Adipocyte (in vitro differentiated cells): Measurements from ENCODE around the gene TMEM114.

Source experiments
- DNase-seq: peaks from one replicate; pipeline ENCODE4 v3.0.0-alpha.2; 2015; ENCODE audit warnings: low read depth
- H3K27me3 ChIP-seq: replicated peaks from 2 replicates; pipeline ENCODE4 v1.7.0; 2013; ENCODE audit warnings: mild to moderate bottlenecking, low read length, moderate library complexity; ENCODE audit not compliant: control insufficient read depth, insufficient read depth
- H3K36me3 ChIP-seq: 2 replicates; pipeline ENCODE4 v1.7.0; 2013; ENCODE audit warnings: low read length, mild to moderate bottlenecking, moderate library complexity; ENCODE audit not compliant: control insufficient read depth, insufficient read depth, severe bottlenecking
- H3K4me1 ChIP-seq: 2 replicates; pipeline ENCODE4 v1.7.0; 2013; ENCODE audit warnings: mild to moderate bottlenecking, low read length, moderate library complexity; ENCODE audit not compliant: control insufficient read depth, insufficient read depth
- H3K4me3 ChIP-seq: 2 replicates; pipeline ENCODE4 v1.7.0; 2013; ENCODE audit warnings: mild to moderate bottlenecking, low read length, moderate library complexity
- H3K9ac ChIP-seq: 2 replicates; pipeline ENCODE4 v1.7.0; 2013; ENCODE audit warnings: mild to moderate bottlenecking, low read length, moderate library complexity
- H3K9me3 ChIP-seq: 2 replicates; pipeline ENCODE4 v1.7.0; 2013; ENCODE audit warnings: mild to moderate bottlenecking, low read length, moderate library complexity; ENCODE audit not compliant: control insufficient read depth

Gene TMEM114

DNA sequence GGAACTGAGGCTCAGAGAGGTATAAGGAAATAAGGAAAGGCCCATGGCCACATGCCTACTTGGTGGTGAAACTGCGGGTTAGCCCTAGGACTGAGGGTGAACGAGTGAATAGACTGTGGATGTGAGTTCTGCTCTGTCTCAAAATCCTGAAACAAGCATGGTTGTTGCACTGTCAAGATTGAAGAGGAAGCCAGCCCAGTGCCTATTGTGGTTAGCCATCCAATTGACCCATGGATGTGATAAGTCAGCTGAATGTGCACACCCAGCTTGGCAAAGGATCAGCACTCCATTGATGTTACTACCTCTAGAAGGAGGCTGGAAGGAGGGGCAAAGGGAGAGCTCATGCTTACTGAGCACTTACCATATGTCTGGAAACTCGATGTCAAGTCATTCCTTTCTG is 4.5 kb downstream of the TMEM114 start:
- H3K36me3 ChIP-seq: no peaks in the 10 kb centered on the region
- no peak overlapping the region for H3K9ac ChIP-seq
- no peaks in the 10 kb centered on the region for H3K9me3 ChIP-seq
- H3K27me3 ChIP-seq: peaks cover 37% of the 10 kb centered on the region
- no peak overlapping the region for H3K4me3 ChIP-seq
- DNase-seq: no peak
- H3K4me1 ChIP-seq: no peaks in the 10 kb centered on the region

DNA sequence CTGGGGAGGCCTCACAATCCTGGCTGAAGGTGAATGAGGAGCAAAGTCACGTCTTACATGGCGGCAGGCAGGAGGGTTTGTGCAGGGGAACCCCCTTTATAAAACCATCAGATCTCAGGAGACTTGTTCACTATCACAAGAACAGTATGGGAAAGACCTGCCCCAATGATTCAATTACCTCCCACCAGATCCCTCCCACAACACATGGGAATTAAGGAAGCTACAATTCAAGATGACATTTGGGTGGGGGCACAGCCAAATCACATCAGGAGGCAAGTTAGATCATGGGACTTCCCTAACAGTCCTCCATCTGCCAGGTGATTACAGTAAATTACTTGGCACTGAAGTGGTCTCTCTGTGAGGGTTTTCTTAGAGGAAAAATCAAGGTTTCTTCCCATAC is 5.3 kb downstream of the TMEM114 start:
- Histone ChIP-seq H3K4me1 (no peaks in the 10 kb centered on the region), H3K9ac (no peak overlapping the region), H3K27me3 (peaks cover 30% of the 10 kb centered on the region), H3K36me3 (no peaks in the 10 kb centered on the region), H3K9me3 (no peaks in the 10 kb centered on the region), H3K4me3 (no peak overlapping the region)
- no peak for DNase-seq

DNA sequence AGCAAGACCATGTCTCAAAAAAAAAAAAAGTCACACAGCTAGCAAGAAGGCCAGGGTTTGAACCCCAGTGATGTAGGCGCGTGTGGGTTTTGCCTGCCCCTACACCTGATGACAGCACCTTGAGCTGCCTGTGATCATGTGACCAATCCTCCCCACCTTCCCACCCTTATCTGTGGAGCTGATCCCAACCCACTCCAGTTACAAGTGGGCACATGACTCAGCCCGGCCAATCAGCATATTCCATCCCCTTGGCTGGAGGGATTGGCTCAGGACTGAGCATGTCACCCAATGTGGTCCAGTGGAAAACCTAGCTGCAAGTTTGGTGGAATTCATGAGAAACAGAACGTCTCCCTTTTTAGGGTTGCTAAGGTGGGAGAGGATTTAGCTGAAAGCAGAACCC is 6.6 kb downstream of the TMEM114 start:
- H3K4me1 ChIP-seq: no peaks in the 10 kb centered on the region
- H3K9ac ChIP-seq: no peak overlapping the region
- peaks cover 24% of the 10 kb centered on the region for H3K27me3 ChIP-seq
- no peaks in the 10 kb centered on the region for H3K36me3 ChIP-seq
- no peaks in the 10 kb centered on the region for H3K9me3 ChIP-seq
- no peak for DNase-seq
- no peak overlapping the region for H3K4me3 ChIP-seq

DNA sequence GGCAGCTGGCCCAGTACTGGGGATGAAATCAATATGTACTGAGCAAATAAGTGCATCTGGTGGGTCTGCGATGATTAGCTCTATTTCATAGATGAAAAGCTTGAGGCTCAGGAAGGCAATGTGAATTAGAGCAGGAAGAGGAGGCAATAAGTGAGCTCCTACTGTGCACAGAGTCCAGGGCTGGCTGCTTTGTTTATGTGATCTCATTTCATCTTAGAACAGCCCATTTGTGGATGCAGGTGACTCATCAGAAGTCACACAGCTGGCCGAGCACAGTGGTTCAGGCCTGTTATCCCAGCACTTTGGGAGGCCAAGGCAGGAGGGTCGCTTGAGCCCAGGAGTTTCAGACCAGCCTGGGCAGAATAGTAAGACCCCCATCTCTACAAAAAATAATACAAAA is 7.1 kb downstream of the TMEM114 start:
- Histone ChIP-seq H3K9me3 (no peaks in the 10 kb centered on the region), H3K36me3 (no peaks in the 10 kb centered on the region), H3K4me3 (no peak overlapping the region), H3K27me3 (peaks cover 19% of the 10 kb centered on the region), H3K9ac (no peak overlapping the region), H3K4me1 (no peaks in the 10 kb centered on the region)
- DNase-seq: no peak

DNA sequence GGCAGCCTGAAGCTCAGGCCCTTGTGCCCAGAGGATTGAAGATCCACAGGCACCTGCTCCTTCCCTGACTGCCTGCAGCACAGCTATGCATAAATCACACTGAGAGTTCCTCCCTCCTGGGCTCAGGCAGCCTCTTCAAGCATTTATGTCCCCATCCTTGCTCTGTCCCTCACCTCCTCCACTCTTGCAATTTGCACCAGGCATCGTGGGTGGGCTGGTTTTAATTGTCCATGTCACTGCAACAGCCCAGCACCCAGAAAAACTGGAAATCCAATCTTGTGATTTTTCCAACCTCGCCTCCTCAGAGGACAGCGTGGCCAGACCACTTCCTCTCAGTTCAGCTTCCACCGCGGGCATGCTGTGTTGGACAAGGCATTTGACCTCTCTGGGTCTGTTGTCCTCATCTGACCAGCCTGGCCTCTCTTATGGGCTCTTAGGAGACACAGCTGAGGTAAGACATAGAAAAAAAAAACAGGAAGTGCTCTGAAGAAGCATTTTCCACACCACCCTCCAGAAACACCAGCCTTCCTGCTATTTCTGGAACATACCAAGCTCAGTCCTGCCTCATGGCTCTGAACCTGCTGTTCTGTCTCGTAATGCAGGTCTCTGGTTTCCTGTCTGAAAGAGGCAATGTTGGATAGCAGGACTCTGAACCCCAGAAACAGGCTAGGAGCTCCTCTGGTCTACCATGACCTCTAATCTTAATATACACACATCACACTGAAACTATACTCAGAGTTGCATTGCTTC is 8.3 kb downstream of the TMEM114 start:
- H3K4me3 ChIP-seq: no peak overlapping the region
- no peak for DNase-seq

DNA sequence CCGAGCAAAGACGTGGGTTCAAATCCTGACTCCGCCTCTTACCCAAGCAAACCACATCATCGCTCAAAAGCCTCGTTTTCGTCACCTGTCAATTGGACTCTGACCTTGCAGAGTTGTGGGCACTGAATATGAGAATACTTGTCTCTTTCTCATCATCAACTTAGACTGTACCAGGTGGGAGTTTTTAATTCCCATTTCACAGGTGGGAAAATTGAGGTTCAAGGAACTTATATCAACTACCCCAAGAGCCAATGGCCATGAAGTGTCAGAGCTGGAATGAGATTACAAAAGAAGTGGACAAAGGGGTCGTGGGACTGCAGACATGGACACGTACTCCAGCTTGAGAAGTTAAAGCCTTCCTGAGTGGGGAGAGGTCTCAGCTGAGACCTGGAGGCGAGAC is 10.8 kb downstream of the TMEM114 start:
- DNase-seq: no peak

More for the DNA sequence above, 8.3 kb downstream of the TMEM114 start:
- Histone ChIP-seq H3K36me3 (no peaks in the 10 kb centered on the region), H3K9ac (no peak overlapping the region), H3K27me3 (peaks cover 13% of the 10 kb centered on the region), H3K4me1 (no peaks in the 10 kb centered on the region), H3K9me3 (no peaks in the 10 kb centered on the region)

DNA sequence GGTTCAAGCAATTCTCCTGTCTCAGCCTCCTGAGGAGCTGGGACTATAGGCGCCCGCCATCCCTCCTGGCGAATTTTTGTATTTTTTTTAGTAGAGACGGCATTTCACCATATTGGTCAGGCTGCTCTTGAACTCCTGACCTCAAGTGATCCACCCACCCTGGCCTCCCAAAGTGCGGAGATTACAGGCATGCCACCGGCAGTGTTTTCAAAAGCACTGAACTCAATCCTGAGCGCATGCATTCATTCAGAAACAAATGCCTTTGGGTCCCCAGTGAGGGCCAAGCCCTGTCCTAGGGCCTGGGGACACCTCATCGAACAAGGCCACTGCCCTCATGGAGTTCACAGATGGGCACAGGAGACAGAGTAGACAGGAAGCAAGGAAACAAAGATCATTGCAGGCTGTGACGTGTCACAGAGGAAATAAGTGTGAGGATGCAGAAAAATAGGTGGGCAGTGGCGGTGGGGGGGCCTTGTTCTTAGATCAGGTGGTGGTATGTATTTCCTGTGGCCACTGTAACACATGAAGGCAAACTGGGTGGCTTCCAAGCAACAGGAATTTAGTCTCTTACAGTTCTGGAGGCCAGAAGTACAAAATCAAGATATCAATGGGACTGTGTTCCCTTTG is 12.5 kb downstream of the TMEM114 start:
- no peaks in the 10 kb centered on the region for H3K4me1 ChIP-seq
- H3K4me3 ChIP-seq: no peak overlapping the region
- H3K36me3 ChIP-seq: no peaks in the 10 kb centered on the region
- H3K9me3 ChIP-seq: no peaks in the 10 kb centered on the region
- DNase-seq: no peak
- H3K27me3 ChIP-seq: peaks cover 44% of the 10 kb centered on the region
- no peak overlapping the region for H3K9ac ChIP-seq

More for the DNA sequence above, 10.8 kb downstream of the TMEM114 start:
- Histone ChIP-seq H3K36me3 (no peaks in the 10 kb centered on the region), H3K4me3 (no peak overlapping the region), H3K9ac (no peak overlapping the region), H3K27me3 (peaks cover 34% of the 10 kb centered on the region), H3K9me3 (no peaks in the 10 kb centered on the region), H3K4me1 (no peaks in the 10 kb centered on the region)

DNA sequence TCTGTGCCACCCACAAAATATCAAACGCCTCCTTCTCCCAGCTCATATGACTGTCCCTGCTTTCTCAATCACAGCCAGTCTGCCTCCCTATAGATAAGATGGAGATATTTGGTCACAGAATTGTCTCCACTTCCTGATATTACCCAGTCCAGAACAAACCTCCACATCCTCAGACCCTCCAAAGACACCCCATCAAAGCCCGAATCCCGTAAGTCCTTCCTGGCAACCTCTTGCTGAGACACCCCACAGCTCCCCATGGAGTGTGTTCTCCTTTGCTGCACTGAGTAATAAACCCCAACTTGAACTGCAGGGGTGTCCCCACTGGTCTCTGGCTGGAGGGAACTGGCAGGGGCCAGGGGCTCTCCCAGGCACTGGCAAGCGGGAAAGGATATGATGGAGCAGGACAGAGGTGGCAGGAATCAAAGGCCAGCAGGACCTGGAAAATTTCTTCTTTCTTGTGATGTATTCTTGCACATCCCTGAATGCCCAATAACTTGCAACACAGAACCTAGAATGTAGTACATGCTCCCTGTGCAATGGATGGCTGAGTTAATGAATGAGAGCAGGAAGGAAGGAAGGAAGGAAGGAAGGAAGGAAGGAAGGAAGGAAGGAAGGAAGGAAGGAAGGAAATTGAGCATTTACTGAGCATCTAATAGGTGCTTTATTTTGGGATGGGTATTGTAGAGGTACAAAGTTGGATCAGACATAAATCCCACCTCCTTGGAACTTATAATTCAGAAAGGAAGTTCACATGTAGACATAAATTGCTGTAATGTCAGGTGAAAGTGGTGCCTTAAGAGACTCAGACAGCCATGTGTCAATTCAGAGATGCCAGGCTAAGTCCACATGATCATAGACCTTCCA is 13.9 kb downstream of the TMEM114 start:
- no peak for DNase-seq
- no peaks in the 10 kb centered on the region for H3K4me1 ChIP-seq

DNA sequence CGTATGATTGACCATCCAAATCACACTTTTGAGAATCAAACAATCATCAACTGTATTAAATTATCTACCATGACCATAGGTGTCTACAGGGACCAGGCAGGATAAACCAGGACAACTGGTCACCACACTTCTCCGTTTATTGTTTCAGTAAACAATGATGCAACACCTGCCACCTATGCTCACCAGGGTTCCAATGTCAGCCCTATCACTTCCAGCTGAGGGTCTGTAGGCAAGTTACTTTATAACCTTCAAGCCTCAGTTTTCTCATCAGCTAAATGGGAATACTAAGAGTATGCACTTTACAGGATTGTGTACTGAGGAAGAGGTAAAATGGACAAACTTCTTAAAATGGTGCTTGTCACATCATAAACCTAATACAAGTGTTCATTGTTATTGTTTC is 14.9 kb downstream of the TMEM114 start:
- Histone ChIP-seq H3K4me1 (peaks cover 4% of the 10 kb centered on the region), H3K27me3 (peaks cover 44% of the 10 kb centered on the region), H3K9ac (no peak overlapping the region), H3K9me3 (no peaks in the 10 kb centered on the region), H3K4me3 (no peak overlapping the region), H3K36me3 (no peaks in the 10 kb centered on the region)
- DNase-seq: no peak

More for the DNA sequence above, 13.9 kb downstream of the TMEM114 start:
- Histone ChIP-seq H3K4me3 (no peak overlapping the region), H3K36me3 (no peaks in the 10 kb centered on the region), H3K9me3 (no peaks in the 10 kb centered on the region), H3K9ac (no peak overlapping the region), H3K27me3 (peaks cover 44% of the 10 kb centered on the region)

DNA sequence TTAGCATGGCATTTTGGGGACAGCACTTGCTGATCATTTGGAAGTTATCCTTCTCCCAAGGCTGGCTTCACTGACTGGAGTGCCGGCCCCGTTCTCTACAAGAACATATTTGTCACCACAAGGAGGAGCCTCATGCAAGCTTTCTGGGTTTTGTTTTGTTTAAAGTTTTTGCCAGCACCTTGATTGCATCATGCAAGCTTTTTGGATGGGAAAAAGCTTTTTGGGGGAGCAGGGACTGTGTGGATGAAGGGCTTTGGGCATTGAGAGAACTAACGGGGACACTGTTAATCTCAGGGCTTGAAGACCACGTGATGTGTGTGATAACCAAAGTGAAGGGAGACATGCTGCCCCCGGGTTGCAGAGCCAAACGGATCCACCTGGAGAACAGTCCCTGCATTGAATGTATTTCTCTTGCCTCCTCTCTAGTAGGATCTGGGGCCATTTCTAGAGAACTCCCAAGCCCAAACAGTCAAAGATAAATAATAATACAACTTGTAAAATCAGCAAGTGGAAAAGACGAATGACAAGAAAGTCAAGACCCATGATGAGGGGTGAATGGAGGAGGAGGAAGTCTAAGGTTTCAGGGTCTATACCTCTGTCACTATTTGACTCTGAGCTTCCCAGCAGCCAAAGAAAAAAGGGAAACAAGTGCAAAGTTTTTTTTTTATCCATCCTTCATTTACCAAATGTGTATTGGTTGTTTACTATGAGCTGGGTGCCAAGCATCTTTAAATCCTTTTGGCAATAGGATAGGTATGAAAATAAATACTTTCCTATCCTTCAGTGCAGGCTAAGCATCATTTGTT is 17.2 kb downstream of the TMEM114 start:
- Histone ChIP-seq H3K9me3 (no peaks in the 10 kb centered on the region), H3K36me3 (no peaks in the 10 kb centered on the region), H3K4me1 (peaks cover 4% of the 10 kb centered on the region), H3K9ac (no peak overlapping the region), H3K27me3 (peaks cover 51% of the 10 kb centered on the region), H3K4me3 (no peak overlapping the region)
- DNase-seq: peak; percentile 49
